Measurements from ENCODE around the gene CYP4F12. TPM values are rescaled to one million over a fixed set of nuclear protein-coding genes. Genes with fewer than 3 reads are reported as not detected.

The CYP4F12 gene
- total RNA-seq, 1 experiment from 2014 or later = not detected

- DNase-seq (ENCODE audit: low read depth) = peak; percentile 2
Measured at GRCh38 chr19:15714638-15715037, 41.8 kb downstream of the CYP4F12 start.

- no peak for DNase-seq (ENCODE audit: low read depth)
Measured at GRCh38 chr19:15715642-15716041, 42.8 kb downstream of the CYP4F12 start.

GRCh38 chr19:15717809-15718208 lies 44.9 kb downstream of the CYP4F12 start:
- DNase-seq (ENCODE audit: low read depth) = no peak

GRCh38 chr19:15721268-15721667 lies 48.4 kb downstream of the CYP4F12 start:
- no peak for DNase-seq (ENCODE audit: low read depth)

- no peak for DNase-seq (ENCODE audit: low read depth)
Measured at GRCh38 chr19:15722956-15723355, 50.1 kb downstream of the CYP4F12 start.

- DNase-seq (ENCODE audit: low read depth) = no peak
Measured at GRCh38 chr19:15727724-15728123, 54.8 kb downstream of the CYP4F12 start, which contains the start of gene OR10H2. TSS of gene OR10H2 (plus strand) at chr19:15728024. CDS start at chr19:15728044, 20 bp downstream.

- DNase-seq (ENCODE audit: low read depth) = no peak
Measured at GRCh38 chr19:15730538-15730937, 57.7 kb downstream of the CYP4F12 start.

GRCh38 chr19:15732388-15732787 lies 59.5 kb downstream of the CYP4F12 start:
- DNase-seq (ENCODE audit: low read depth) = no peak

- DNase-seq (ENCODE audit: low read depth) = no peak
Measured at GRCh38 chr19:15733895-15734294, 61.0 kb downstream of the CYP4F12 start.

GRCh38 chr19:15737722-15738121 lies 64.8 kb downstream of the CYP4F12 start, which contains the start of gene OR10H3:
TSS of gene OR10H3 (plus strand) at chr19:15737985. CDS start at chr19:15741393, 3,408 bp downstream.
- no peak for DNase-seq (ENCODE audit: low read depth)

- no peak for DNase-seq (ENCODE audit: low read depth)
Measured at GRCh38 chr19:15740785-15741184, 67.9 kb downstream of the CYP4F12 start.

Other genes starting within 250 kb of the CYP4F12 start
- 7.2 and 16.9 TPM in 2 replicates for gene WIZ, start 223.1 kb upstream of the CYP4F12 start, total RNA-seq (2014; rRNA removed; shearing (Covaris generic))
- 0.05 TPM in 1 of 2 replicates, not detected in the other for gene RASAL3, start 208.5 kb upstream of the CYP4F12 start, total RNA-seq (2014; rRNA removed; shearing (Covaris generic))
- 0.17 TPM in 1 of 2 replicates, not detected in the other for gene PGLYRP2, start 193.6 kb upstream of the CYP4F12 start, total RNA-seq (2014; rRNA removed; shearing (Covaris generic))
- not detected in 2 replicates for gene CYP4F22, start 164.6 kb upstream of the CYP4F12 start, total RNA-seq (2014; rRNA removed; shearing (Covaris generic))
- gene CYP4F8, start 57.9 kb upstream of the CYP4F12 start, total RNA-seq (2014; rRNA removed; shearing (Covaris generic)) = not detected in 2 replicates
- gene CYP4F3, start 32.2 kb upstream of the CYP4F12 start, total RNA-seq (2014; rRNA removed; shearing (Covaris generic)) = 0.15 TPM in 1 of 2 replicates, not detected in the other
- not detected in 2 replicates for gene OR10H2, start 54.9 kb downstream of the CYP4F12 start, total RNA-seq (2014; rRNA removed; shearing (Covaris generic))
- not detected in 2 replicates for gene OR10H3, start 64.9 kb downstream of the CYP4F12 start, total RNA-seq (2014; rRNA removed; shearing (Covaris generic))
- not detected in 2 replicates for gene OR10H5, start 114.6 kb downstream of the CYP4F12 start, total RNA-seq (2014; rRNA removed; shearing (Covaris generic))
- gene OR10H1, start 142.6 kb downstream of the CYP4F12 start, total RNA-seq (2014; rRNA removed; shearing (Covaris generic)) = not detected in 2 replicates
- gene CYP4F2, start 225.0 kb downstream of the CYP4F12 start, total RNA-seq (2014; rRNA removed; shearing (Covaris generic)) = 1.6 and 1.8 TPM in 2 replicates

Measured in M059J (cell line).